ENCODE measurements around the gene AP3S2.
"Not testable (repeated sequence)": the region's sequence is repeated elsewhere in the genome, so short reads cannot be mapped to it uniquely, and the experiment has no call there.

Gene AP3S2

GRCh38 chr15:89785774-89786140, 108.0 kb downstream of the AP3S2 start:
- Histone ChIP-seq H3K36me3 (ENCODE audit: insufficient read depth, low read length) (peaks cover 62% of the 10 kb centered on the region), H3K9me3 (replicated peaks; ENCODE audit: low read length) (no peaks in the 10 kb centered on the region), H3K27me3 (ENCODE audit: control insufficient read depth, insufficient read depth, low read length) (no peaks in the 10 kb centered on the region), H3K4me1 (ENCODE audit: control insufficient read depth, insufficient read depth, low read length) (peaks cover 22% of the 10 kb centered on the region), H3K9ac (ENCODE audit: low read depth, low read length) (no peak overlapping the region), H3K4me2 (ENCODE audit: low read length) (no peak overlapping the region), H3K4me3 (ENCODE audit: low read length) (no peak overlapping the region)

- H3K4me1 ChIP-seq (ENCODE audit: control insufficient read depth, insufficient read depth, low read length): peaks cover 23% of the 10 kb centered on the region
- no peaks in the 10 kb centered on the region for H3K27me3 ChIP-seq (ENCODE audit: control insufficient read depth, insufficient read depth, low read length)
- H3K9ac ChIP-seq (ENCODE audit: low read depth, low read length): no peak overlapping the region
- H3K36me3 ChIP-seq (ENCODE audit: insufficient read depth, low read length): peaks cover 57% of the 10 kb centered on the region
- H3K4me2 ChIP-seq (ENCODE audit: low read length): no peak overlapping the region
- no peaks in the 10 kb centered on the region for H3K9me3 ChIP-seq (replicated peaks; ENCODE audit: low read length)
- no peak overlapping the region for H3K4me3 ChIP-seq (ENCODE audit: low read length)
These were observed 108.6 kb downstream of the AP3S2 start for GRCh38 chr15:89785064-89785773.

GRCh38 chr15:89784686-89784960, 109.2 kb downstream of the AP3S2 start:
- Histone ChIP-seq H3K4me3 (ENCODE audit: low read length) (no peak overlapping the region), H3K27me3 (ENCODE audit: control insufficient read depth, insufficient read depth, low read length) (no peaks in the 10 kb centered on the region), H3K4me1 (ENCODE audit: control insufficient read depth, insufficient read depth, low read length) (peaks cover 23% of the 10 kb centered on the region), H3K9me3 (replicated peaks; ENCODE audit: low read length) (no peaks in the 10 kb centered on the region), H3K4me2 (ENCODE audit: low read length) (no peak overlapping the region), H3K9ac (ENCODE audit: low read depth, low read length) (no peak overlapping the region), H3K36me3 (ENCODE audit: insufficient read depth, low read length) (peaks cover 53% of the 10 kb centered on the region)

GRCh38 chr15:89783861-89784685, 109.7 kb downstream of the AP3S2 start:
- H3K9ac ChIP-seq (ENCODE audit: low read depth, low read length): no peak overlapping the region
- H3K36me3 ChIP-seq (ENCODE audit: insufficient read depth, low read length): peaks cover 48% of the 10 kb centered on the region
- H3K4me3 ChIP-seq (ENCODE audit: low read length): no peak overlapping the region
- H3K27me3 ChIP-seq (ENCODE audit: control insufficient read depth, insufficient read depth, low read length): no peaks in the 10 kb centered on the region
- peaks cover 23% of the 10 kb centered on the region for H3K4me1 ChIP-seq (ENCODE audit: control insufficient read depth, insufficient read depth, low read length)
- no peaks in the 10 kb centered on the region for H3K9me3 ChIP-seq (replicated peaks; ENCODE audit: low read length)
- no peak overlapping the region for H3K4me2 ChIP-seq (ENCODE audit: low read length)

- H3K27me3 ChIP-seq (ENCODE audit: control insufficient read depth, insufficient read depth, low read length): no peaks in the 10 kb centered on the region
- H3K4me1 ChIP-seq (ENCODE audit: control insufficient read depth, insufficient read depth, low read length): peaks cover 23% of the 10 kb centered on the region
- H3K4me2 ChIP-seq (ENCODE audit: low read length): no peak overlapping the region
- no peak overlapping the region for H3K9ac ChIP-seq (ENCODE audit: low read depth, low read length)
- no peak overlapping the region for H3K4me3 ChIP-seq (ENCODE audit: low read length)
- H3K36me3 ChIP-seq (ENCODE audit: insufficient read depth, low read length): peaks cover 45% of the 10 kb centered on the region
- H3K9me3 ChIP-seq (replicated peaks; ENCODE audit: low read length): no peaks in the 10 kb centered on the region
These were observed 110.5 kb downstream of the AP3S2 start for GRCh38 chr15:89783111-89783860.

- H3K9me3 ChIP-seq (replicated peaks; ENCODE audit: low read length); H3K9ac ChIP-seq (ENCODE audit: low read depth, low read length); H3K4me2 ChIP-seq (ENCODE audit: low read length); H3K4me3 ChIP-seq (ENCODE audit: low read length); H3K27me3 ChIP-seq (ENCODE audit: control insufficient read depth, insufficient read depth, low read length): not testable (repeated sequence)
- Histone ChIP-seq H3K36me3 (ENCODE audit: insufficient read depth, low read length) (peaks cover 38% of the 10 kb centered on the region), H3K4me1 (ENCODE audit: control insufficient read depth, insufficient read depth, low read length) (peaks cover 24% of the 10 kb centered on the region)
These were observed 111.2 kb downstream of the AP3S2 start for GRCh38 chr15:89782619-89782950.

- H3K9me3 ChIP-seq (replicated peaks; ENCODE audit: low read length): no peaks in the 10 kb centered on the region
- H3K27me3 ChIP-seq (ENCODE audit: control insufficient read depth, insufficient read depth, low read length): no peaks in the 10 kb centered on the region
- no peak overlapping the region for H3K4me3 ChIP-seq (ENCODE audit: low read length)
- H3K9ac ChIP-seq (ENCODE audit: low read depth, low read length): no peak overlapping the region
- peaks cover 32% of the 10 kb centered on the region for H3K36me3 ChIP-seq (ENCODE audit: insufficient read depth, low read length)
- peaks cover 30% of the 10 kb centered on the region for H3K4me1 ChIP-seq (ENCODE audit: control insufficient read depth, insufficient read depth, low read length)
- peak overlapping the region; percentile 28 for H3K4me2 ChIP-seq (ENCODE audit: low read length)
These were observed 111.7 kb downstream of the AP3S2 start for GRCh38 chr15:89781891-89782618.

- no peaks in the 10 kb centered on the region for H3K9me3 ChIP-seq (replicated peaks; ENCODE audit: low read length)
- no peak overlapping the region for H3K4me2 ChIP-seq (ENCODE audit: low read length)
- H3K36me3 ChIP-seq (ENCODE audit: insufficient read depth, low read length): peaks cover 24% of the 10 kb centered on the region
- H3K9ac ChIP-seq (ENCODE audit: low read depth, low read length): no peak overlapping the region
- no peak overlapping the region for H3K4me3 ChIP-seq (ENCODE audit: low read length)
- peaks cover 40% of the 10 kb centered on the region for H3K4me1 ChIP-seq (ENCODE audit: control insufficient read depth, insufficient read depth, low read length)
- H3K27me3 ChIP-seq (ENCODE audit: control insufficient read depth, insufficient read depth, low read length): no peaks in the 10 kb centered on the region
These were observed 112.7 kb downstream of the AP3S2 start for GRCh38 chr15:89781055-89781454.

- H3K4me2 ChIP-seq (ENCODE audit: low read length): no peak overlapping the region
- H3K4me3 ChIP-seq (ENCODE audit: low read length): no peak overlapping the region
- H3K36me3 ChIP-seq (ENCODE audit: insufficient read depth, low read length): peaks cover 20% of the 10 kb centered on the region
- no peaks in the 10 kb centered on the region for H3K9me3 ChIP-seq (replicated peaks; ENCODE audit: low read length)
- H3K4me1 ChIP-seq (ENCODE audit: control insufficient read depth, insufficient read depth, low read length): peaks cover 42% of the 10 kb centered on the region
- no peak overlapping the region for H3K9ac ChIP-seq (ENCODE audit: low read depth, low read length)
- no peaks in the 10 kb centered on the region for H3K27me3 ChIP-seq (ENCODE audit: control insufficient read depth, insufficient read depth, low read length)
These were observed 113.2 kb downstream of the AP3S2 start for GRCh38 chr15:89780601-89781000.
